LNCAP (cell line): ENCODE results near the gene FXR2.

Source experiments
- CTCF ChIP-seq: fragments of 450-650 bp; IDR thresholded peaks from 2 replicates; pipeline ENCODE4 v1.5.1; 2017; ENCODE audit warnings: mild to moderate bottlenecking

FXR2 gene

GRCh38 chr17:7589204-7589868 lies 25.4 kb downstream of the FXR2 start:
- TF ChIP-seq CTCF = peak; percentile 49; the same call in 1 of the 2 replicates

- no peak for TF ChIP-seq CTCF
These were observed 26.0 kb downstream of the FXR2 start for GRCh38 chr17:7588553-7589203.

GRCh38 chr17:7587420-7588151 lies 27.1 kb downstream of the FXR2 start:
- no peak for TF ChIP-seq CTCF

GRCh38 chr17:7586673-7587419 lies 27.9 kb downstream of the FXR2 start:
- TF ChIP-seq CTCF = peak; percentile 65

- TF ChIP-seq CTCF = no peak
These were observed 31.2 kb downstream of the FXR2 start, which contains the start of gene MPDU1 for GRCh38 chr17:7583253-7584109. TSS of gene MPDU1 (plus strand) at chr17:7583852. CDS start at chr17:7583863, 11 bp downstream.

- 0 out of 2 replicates have a peak, but pooled peaks have one; percentile 13 for TF ChIP-seq CTCF
These were observed 32.1 kb downstream of the FXR2 start for GRCh38 chr17:7582396-7583252.
